AG04450 (cell line): Measurements from ENCODE around the gene NEXMIF. TPM values are rescaled to one million over a fixed set of nuclear protein-coding genes. Genes with fewer than 3 reads are reported as not detected.

ENCODE experiments used
- CTCF ChIA-PET: fragments of 300-600, 350-600 bp; formaldehyde crosslinking; extraction: SDS; loops from one replicate; lab custom pipeline; 2022; ENCODE audit warnings: antibody characterized with exemption, inconsistent platforms; lab: Charles Lee
- POLR2A ChIA-PET: fragments of 350-600 bp; formaldehyde crosslinking; extraction: SDS; loops from one replicate; lab custom pipeline; 2021; ENCODE audit warnings: antibody characterized with exemption, inconsistent platforms; lab: Yijun Ruan, JAX
- DNase-seq: peaks from one replicate; pipeline ENCODE4 v3.0.0-alpha.2; 2011; ENCODE audit warnings: low read depth, low spot score
- H3K27ac ChIP-seq: one replicate; pipeline ENCODE4 v1.5.1; 2012; ENCODE audit warnings: low read depth, low read length, control low read depth
- H3K27me3 ChIP-seq: one replicate; pipeline ENCODE4 v1.6.0; 2012; ENCODE audit warnings: low read length; ENCODE audit not compliant: control insufficient read depth, insufficient read depth
- H3K4me3 ChIP-seq: 2 replicates; pipeline ENCODE4 v1.5.1; 2011; ENCODE audit warnings: mild to moderate bottlenecking, low read depth, low read length, control low read depth
- H3K9me3 ChIP-seq: 2 replicates; pipeline ENCODE4 v1.5.1; 2012; ENCODE audit warnings: low read length; ENCODE audit not compliant: control insufficient read depth, insufficient read depth
- CTCF ChIP-seq: IDR thresholded peaks from 2 replicates; pipeline ENCODE4 v1.5.1; 2011; ENCODE audit warnings: low read depth, low read length, control low read depth, inconsistent platforms
- polyA plus RNA-seq: library from polyadenylated mRNA; depleted of rRNA; stranded (reverse); fragments of >200 nt; gene quantifications from 2 replicates; pipeline ENCODE4 v1.2.3, GENCODE V29; 2011

Gene NEXMIF
- polyA plus RNA-seq, 1 experiment = not detected

- CTCF ChIA-PET = no interaction called here
- POLR2A ChIA-PET = no interaction called here
- H3K27ac ChIP-seq = no peak overlapping the region
- no peak for DNase-seq
- H3K4me3 ChIP-seq = no peak overlapping the region
- H3K27me3 ChIP-seq = no peaks in the 10 kb centered on the region
- TF ChIP-seq CTCF = no peak
- no peaks in the 10 kb centered on the region for H3K9me3 ChIP-seq
Measured at GRCh38 chrX:74797338-74797887, 127.8 kb downstream of the NEXMIF start.

GRCh38 chrX:74788545-74789086 lies 136.6 kb downstream of the NEXMIF start:
- Histone ChIP-seq H3K4me3 (no peak overlapping the region), H3K27ac (no peak overlapping the region), H3K9me3 (no peaks in the 10 kb centered on the region), H3K27me3 (no peaks in the 10 kb centered on the region)
- ChIA-PET POLR2A (no interaction called here), CTCF (no interaction called here)
- no peak for TF ChIP-seq CTCF
- no peak for DNase-seq

GRCh38 chrX:74784629-74785028 lies 140.6 kb downstream of the NEXMIF start:
- DNase-seq = no peak
- TF ChIP-seq CTCF = no peak
- Histone ChIP-seq H3K9me3 (no peaks in the 10 kb centered on the region), H3K27me3 (no peaks in the 10 kb centered on the region), H3K27ac (no peak overlapping the region), H3K4me3 (no peak overlapping the region)
- ChIA-PET POLR2A (no interaction called here), CTCF (no interaction called here)

GRCh38 chrX:74781507-74782034 lies 143.7 kb downstream of the NEXMIF start:
- CTCF ChIA-PET = no interaction called here
- Histone ChIP-seq H3K27ac (no peak overlapping the region), H3K4me3 (no peak overlapping the region), H3K27me3 (no peaks in the 10 kb centered on the region), H3K9me3 (no peaks in the 10 kb centered on the region)
- TF ChIP-seq CTCF = no peak
- POLR2A ChIA-PET = no interaction called here
- no peak for DNase-seq

GRCh38 chrX:74779175-74779574 lies 146.1 kb downstream of the NEXMIF start:
- ChIA-PET CTCF (no interaction called here), POLR2A (no interaction called here)
- no peak overlapping the region for H3K4me3 ChIP-seq
- no peak for DNase-seq
- H3K9me3 ChIP-seq = no peaks in the 10 kb centered on the region
- H3K27me3 ChIP-seq = no peaks in the 10 kb centered on the region
- no peak overlapping the region for H3K27ac ChIP-seq
- TF ChIP-seq CTCF = no peak
